Inflammatory macrophage (primary cell): ENCODE results near the gene C22orf23.
"Not testable (repeated sequence)": the region's sequence is repeated elsewhere in the genome, so short reads cannot be mapped to it uniquely, and the experiment has no call there.

Source experiments
- DNase-seq, 2 donors: peaks; one replicate each; pipeline ENCODE4 v3.0.0-alpha.2; 2020 to 2022

Gene C22orf23

DNA sequence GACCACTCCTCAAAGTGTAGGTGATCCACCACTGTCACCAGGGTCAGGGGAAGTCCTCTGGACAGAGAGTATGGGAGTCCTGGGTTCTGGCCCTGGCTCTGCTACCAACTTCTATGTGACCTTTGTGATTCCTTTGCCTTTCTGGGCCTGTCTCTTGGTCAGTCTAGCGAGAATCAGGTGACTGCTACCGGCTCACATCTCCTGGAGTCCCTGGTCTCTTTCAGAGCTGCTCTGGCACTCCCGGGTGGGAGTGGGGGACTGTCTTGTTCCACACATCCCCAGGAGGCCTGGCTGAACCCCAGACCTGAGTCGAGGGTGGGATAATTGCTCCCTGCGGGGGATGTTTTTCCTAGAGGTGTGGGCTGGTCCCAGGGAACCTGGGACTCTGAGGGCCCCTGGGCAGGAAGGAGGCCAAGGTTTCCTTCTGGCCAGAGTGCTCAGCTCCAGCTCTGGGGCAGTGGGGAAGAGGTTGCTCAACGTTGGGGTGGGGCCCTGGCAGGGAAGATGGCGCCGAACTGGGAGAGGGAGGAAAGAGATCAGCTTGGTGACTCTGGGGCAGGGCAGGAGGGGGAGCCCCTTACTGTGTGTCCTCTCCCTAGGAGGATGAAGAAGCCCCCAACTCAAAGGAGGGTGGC, 28.9 kb upstream of the C22orf23 start:
- no peak for DNase-seq

DNA sequence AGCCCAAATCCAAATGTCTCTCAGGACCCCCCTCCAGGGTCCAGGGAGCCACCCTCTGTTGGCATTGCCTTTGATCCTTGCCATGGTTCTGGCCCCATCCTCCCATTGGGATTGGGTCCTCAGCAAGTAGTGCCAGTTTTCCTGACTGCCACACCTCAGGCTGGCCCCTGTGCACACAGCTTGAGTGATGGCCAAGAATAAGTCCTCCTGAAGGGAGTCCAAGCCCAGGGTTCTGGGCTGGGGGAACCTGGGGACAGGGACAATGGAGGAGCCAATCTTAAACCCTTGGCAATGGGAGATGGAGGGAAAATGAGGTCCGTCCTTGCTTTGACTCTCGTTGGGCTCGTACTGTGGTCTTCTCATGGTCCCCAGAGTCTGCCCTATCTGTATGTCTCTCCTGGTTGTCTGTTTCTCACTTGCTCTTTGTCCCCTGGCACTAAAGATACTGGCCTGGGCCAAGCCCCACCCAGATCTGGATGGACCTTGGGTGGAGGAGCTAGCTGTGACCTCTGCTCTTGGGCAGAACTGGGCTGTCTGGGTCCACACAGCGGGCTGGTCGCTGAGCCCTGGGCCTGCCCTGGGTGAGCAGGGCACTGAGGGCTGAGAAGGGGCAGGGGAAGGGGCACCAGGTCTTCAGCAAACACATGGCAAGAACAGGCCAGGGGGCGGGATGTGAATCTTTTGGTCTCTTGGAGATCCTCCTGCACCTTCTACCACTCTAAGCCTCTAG, 28.0 kb upstream of the C22orf23 start:
- DNase-seq, result no peak

DNA sequence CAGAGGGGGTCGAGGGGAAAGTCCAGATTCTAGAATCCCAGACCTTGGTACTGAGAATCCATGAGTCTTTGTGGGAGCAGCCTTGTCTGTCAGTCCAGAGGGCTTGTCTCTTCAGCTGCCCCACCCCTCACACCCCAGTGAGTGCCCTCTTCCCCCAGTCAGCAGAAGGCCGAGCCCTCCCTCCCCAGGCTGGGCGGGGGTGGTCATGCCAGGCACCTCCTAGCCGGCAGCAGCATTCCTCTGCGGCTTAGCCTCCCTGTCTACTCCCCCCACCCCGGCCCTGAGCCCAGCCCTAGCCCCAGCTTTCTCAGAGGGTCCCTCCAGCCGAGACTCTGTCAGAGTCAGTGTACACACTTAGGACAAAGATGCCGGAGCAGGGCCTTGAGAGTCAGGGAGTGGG, 26.4 kb upstream of the C22orf23 start:
- no peak for DNase-seq

DNA sequence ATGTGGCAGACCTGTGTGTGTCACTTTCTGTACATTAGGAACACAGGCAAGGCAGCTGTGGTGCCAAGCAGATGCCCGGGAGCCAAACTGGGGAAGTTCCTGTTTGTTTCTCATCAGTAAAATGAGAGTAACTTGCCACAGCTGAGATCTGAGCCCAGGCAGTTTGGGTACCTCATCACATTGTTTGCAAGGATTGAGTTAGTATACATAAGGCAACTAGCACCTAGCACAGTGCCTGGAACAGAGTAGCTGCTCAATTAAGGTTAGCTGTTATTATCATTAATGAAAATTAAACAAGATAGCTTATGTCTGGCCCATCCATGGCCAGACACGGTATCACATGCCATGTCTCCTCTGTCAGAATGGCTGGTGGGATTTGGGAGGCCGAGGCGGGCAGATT, 23.1 kb upstream of the C22orf23 start:
- DNase-seq, result no peak

DNA sequence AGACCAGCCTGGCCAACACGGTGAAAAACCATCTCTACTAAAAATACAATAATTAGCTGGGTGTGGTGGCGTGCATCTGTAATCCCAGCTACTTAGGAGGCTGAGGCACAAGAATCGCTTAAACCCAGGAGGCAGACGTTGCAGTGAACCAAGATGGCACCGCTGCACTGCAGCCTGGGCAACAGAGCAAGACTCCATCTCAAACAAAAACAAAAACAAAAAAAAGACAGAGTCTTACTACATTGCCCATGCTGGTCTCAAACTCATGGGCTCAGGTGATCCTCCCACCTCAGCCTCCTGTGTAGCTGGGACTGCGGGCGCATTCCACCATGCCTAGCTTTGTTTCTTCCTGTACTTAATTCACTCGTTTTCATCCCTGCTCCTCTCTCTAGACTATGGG, 22.6 kb upstream of the C22orf23 start:
- not testable (repeated sequence) for DNase-seq

- DNase-seq, result no peak
Observed at GRCh38 chr22:37975153-37975552, 21.8 kb upstream of the C22orf23 start.

DNA sequence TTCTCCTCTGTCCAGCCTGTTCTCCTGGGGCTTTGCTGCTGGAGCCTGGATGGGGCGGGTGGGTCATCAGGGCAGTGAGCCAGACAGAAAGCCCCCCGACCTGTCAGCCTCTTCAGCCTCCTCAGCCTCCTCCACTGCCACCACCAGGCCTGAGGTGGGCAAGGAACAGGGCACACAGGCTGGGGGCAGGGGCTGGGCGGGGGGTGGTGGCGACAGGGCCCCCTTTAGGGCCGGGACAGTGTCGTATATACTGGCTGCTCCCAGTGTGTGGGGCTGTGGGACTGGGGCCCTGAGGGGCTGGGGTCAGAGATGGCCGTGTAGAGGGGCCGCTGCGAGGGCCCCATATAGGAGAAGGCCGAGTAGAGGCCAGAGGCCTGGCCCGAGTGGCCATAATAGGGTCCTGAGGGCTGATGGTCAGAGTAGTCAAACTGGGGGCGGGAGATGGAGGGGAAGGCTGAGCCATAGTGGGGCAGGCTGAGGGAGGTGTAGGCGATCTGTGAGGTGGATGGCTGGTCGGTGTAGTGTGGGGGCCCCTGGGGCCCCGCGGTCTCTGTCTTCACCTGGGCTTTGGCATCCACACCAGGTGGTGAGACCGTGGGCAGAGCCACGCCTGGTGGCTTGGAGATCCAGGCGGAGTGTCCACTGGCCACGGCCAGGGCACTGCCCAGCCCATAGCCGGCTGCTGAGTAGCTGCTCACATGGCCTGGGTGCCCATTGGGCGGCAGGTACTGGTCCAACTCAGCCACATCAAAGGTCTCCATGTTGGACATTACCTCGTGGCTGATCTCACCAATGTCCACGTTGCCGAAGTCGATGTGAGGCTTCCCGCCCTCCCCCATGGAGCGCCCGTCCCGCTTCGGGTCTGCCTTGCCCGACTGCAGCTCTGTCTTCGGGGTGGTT, 20.1 kb upstream of the C22orf23 start:
- no peak for DNase-seq

DNA sequence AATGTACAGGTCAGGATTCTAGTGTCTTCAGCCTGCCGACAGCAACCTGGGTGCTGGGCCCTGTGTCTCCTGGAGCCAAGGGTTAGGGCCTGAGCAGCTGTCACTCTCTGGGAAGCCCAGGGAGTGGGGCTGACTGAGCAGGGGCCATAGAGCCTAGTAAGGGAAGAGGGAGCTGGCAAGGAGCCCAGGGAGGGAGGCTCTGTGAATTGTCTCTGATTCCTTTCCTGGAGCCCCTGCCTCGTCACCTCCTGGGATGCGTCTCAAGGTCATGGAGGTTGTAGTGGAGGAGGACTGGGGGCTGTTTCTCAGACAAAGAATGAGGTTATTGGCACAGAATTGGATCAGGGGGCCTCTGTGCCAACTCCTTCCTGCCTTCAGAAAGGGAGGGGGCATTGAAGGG, 19.1 kb upstream of the C22orf23 start:
- DNase-seq, result no peak

GRCh38 chr22:37971475-37972434, 18.4 kb upstream of the C22orf23 start:
- no peak for DNase-seq

GRCh38 chr22:37970864-37971263, 17.5 kb upstream of the C22orf23 start:
- DNase-seq, result no peak

DNA sequence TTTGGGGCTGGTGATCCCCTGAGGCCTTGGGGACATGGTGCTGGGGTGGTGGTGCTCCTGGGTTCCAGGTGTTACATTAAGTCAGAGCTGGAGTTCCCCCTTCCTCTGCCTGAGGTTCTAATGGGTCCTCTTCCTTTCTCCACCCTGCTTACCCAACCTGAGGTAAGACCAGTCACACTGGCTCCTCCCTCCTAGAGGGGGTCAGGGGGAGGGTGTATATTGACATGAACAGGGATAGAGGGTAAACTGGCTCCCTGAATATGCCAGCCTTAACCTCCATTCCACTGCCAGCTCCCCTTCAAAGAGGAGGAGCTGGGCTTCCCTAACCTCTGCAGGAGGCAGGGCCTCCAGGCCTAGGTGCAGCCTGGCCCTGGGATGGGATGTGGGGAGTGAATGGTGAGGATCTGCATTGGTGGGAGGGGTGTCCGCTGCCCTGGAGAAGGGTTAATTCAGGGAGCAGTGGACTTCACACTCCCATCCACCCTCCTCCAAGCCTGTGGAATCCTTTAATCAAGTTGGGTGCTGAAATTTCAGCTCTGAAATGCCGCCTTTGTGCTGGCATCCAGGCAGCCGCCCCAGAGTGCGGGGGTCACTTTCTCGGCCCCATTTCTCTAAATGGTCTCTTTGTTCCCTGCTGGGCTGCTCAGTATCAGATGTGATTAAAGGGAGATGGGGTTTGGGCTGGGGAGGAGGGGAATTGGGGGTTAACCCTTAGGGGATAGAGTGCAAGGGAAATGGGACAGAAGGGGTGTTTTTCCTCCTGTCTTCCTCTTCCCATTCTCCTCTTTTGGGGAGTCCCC, 15.3 kb upstream of the C22orf23 start:
- no peak for DNase-seq

DNA sequence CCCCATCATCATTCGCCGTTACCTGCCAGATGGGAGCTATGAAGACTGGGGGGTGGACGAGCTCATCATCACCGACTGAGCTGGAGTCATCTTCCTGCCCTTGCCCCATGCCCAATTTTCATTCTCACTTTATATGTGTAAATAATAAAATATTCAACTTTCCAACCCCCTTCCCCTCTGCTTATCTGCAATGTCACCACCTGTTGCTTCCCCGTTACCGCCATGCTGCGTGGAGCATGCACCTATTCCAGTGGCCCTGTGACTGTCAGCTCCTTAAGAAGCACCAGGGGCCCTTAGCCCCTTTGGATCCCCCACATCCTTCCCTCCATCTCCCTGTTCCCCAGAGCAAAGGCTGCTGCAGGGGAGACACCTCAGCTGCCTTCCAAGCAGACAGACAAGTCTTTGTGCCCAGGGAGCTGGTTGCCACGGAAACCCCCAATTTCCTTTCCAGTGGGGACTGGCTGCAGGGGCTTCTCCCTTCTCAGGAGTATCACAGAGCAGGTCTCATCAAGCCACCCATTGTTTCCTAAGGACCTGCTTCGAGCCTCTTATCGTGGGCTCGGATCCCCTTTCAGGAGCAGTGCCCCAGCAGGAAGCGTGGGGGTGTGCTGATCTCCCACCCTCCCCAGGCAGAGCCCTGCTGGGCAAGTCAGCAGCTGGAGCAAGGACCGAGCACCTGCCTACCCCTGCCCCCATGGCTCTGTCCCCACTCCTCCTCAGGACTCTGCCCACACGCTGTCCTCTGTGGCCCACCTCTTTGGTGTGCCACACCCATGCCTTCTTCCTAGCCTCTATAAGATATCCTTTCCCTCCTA, 14.4 kb upstream of the C22orf23 start:
- DNase-seq, result no peak

GRCh38 chr22:37967147-37967546, 13.7 kb upstream of the C22orf23 start:
- no peak for DNase-seq

GRCh38 chr22:37965940-37966664, 12.7 kb upstream of the C22orf23 start:
- no peak for DNase-seq

DNA sequence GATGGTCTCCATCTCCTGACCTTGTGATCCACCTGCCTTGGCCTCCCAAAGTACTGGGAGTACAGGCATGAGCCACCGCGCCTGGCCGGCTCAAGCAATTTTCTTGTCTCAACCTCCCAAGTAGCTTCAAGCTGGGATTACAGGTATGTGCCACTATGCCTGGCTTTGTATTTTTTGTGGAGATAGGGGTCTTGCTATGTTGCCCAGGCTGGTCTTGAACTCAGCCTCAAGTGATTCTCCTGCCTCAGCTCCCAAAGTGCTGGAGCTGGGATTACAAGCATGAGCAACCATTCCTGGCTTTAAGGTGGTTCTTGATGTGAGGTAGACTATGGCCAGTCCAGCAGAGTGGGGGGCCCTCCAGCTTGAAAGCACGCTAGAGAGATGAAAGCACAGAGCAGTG, 7.7 kb upstream of the C22orf23 start:
- no peak for DNase-seq

DNA sequence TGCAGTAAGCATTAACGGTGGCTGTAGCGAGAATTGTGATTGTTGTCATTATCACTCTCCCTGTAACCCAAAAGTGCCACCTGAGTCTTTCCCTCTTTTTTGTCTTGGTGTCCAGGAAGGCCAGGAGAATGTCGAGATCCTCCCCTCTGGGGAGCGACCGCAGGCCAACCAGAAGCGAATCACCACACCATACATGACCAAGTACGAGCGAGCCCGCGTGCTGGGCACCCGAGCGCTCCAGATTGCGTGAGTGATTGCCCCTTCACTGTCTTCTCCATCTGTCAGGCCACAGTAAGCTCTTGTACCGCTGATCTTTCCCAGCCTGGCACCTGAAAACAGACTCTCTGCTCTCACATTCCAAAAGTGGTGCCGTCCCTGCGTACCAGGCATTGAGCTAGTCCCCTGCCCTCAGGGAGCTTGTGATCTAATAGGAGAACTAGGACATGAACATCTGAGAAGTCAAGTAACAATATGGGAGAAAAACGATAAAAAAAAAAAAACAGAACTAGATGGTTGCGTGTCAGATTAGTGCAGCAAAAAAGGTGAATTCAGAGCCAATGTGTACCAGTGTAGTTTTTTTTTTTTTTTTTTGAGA, 5.9 kb upstream of the C22orf23 start:
- no peak for DNase-seq

DNA sequence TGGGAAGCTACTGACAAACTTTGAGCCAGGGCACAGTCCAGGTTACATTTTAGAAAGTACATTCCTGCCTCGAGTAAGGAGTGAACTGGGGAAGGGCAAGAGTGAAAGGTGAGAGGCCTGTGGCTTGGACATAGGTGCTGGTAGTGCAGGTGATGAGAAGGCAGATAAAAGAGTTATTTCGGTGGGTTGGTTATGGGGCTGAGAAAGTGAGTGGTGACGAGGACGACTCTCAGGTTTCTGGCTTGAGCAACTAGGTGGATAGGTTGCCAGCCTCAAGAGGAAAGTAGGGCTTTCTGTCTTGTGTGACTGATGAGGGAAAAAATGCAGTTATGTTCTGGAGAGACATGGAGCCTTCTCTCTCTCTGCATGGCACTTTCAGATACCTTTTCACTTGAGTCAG, 3.8 kb upstream of the C22orf23 start:
- DNase-seq, result no peak

DNA sequence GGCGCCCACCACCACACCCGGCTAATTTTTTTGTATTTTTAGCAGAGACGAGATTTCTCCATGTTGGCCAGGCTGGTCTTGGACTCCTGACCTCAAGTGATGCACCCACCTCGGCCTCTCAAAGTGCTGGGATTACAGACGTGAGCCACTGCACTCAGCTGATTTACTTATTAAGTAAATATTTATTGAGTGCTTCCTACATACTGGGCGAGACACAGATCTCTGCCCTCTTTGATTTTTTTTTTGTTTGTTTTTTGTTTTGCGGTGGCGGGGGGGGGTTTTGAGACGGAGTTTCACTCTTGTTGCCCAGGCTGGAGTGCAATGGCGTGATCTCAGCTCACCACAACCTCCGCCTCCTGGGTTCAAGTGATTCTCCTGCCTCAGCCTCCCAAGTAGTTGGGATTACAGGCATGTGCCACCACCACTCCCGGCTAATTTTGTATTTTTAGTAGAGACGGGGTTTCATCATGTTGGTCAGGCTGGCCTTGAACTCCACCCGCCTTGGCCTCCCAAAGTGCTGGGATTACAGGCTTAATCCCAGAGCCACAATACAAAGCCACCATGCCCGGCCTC, 2.5 kb upstream of the C22orf23 start:
- not testable (repeated sequence) for DNase-seq

DNA sequence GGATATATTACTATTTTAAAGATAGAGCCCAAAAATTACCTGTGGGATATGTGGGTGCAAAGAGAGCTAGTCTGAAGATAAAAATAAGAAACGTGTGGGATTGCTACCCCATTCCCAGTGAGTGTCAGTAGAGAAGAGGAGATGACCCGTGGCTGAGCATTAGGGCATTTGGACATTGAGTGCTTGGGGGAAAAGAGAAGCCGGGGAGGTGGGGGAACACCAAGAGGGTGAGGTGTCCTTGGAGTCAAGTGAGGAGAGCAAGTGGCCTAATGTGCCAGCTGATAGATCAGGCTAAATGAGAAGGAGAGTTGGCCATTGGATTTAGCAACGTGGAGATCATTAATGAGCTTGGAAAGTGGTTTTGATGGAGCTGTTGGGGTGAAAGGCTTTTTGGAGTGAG, 1.3 kb upstream of the C22orf23 start:
- no peak for DNase-seq
